Stimulated activated CD8-positive, alpha-beta memory T cell treated with anti-CD3 and anti-CD28 coated beads, Interleukin-7, amount 100 ng/mL, for 1 hour (primary cell): ENCODE data around the gene PTDSS2.

Experiments used
- DNase-seq, 2 donors: peaks; one replicate each; pipeline ENCODE4 v3.0.0-alpha.2; 2020; ENCODE audit warnings: low read depth in 2 of 2

Gene PTDSS2

GRCh38 chr11:530960-531831 is 81.1 kb downstream of the PTDSS2 start:
- DNase-seq = no peak

GRCh38 chr11:531919-532526 is 81.9 kb downstream of the PTDSS2 start:
- DNase-seq = no peak

GRCh38 chr11:532527-532985 is 82.5 kb downstream of the PTDSS2 start:
- DNase-seq = no peak

GRCh38 chr11:532986-533585 is 83.0 kb downstream of the PTDSS2 start:
- no peak for DNase-seq

- DNase-seq = no peak
Observed at GRCh38 chr11:533586-534395, 83.7 kb downstream of the PTDSS2 start.

GRCh38 chr11:534396-535209 is 84.5 kb downstream of the PTDSS2 start:
- DNase-seq = no peak

- DNase-seq = no peak
Observed at GRCh38 chr11:535210-535518, 85.1 kb downstream of the PTDSS2 start.

- peak; percentile 88 to 93 for DNase-seq
Observed at GRCh38 chr11:535519-536454, 85.7 kb downstream of the PTDSS2 start, which contains the start of gene HRAS. HRAS (minus strand) TSS chr11:535576.

- DNase-seq = peak; percentile 78 to 85
Observed at GRCh38 chr11:536841-537621, 87.0 kb downstream of the PTDSS2 start, which contains the start of gene LRRC56. LRRC56 (plus strand) TSS chr11:537527; CDS start chr11:540685, 3,158 bp downstream.

- no peak for DNase-seq
Observed at GRCh38 chr11:537622-538430, 87.7 kb downstream of the PTDSS2 start.

GRCh38 chr11:538431-539051 is 88.5 kb downstream of the PTDSS2 start:
- DNase-seq = no peak

GRCh38 chr11:539971-540481 is 89.9 kb downstream of the PTDSS2 start:
- no peak for DNase-seq
